K562 (cell line): ENCODE data around the gene AP1S3. TPM values are rescaled to one million over a fixed set of nuclear protein-coding genes. Genes with fewer than 3 reads are reported as not detected.

Experiments used
- ATAC-seq: fragments of 200-7000 bp; cut with Tn5 transposase; 3 replicates; pipeline ENCODE4 v1.9.1; 2020; ENCODE audit warnings: moderate library complexity
- BruUV-seq: library from RNA; stranded (reverse); fragments of 400-500 nt; replicated peaks from 2 replicates; lab custom pipeline; 2021; lab: Mats Ljungman, UMichigan
- CTCF ChIA-PET: fragments of 300-600 bp; formaldehyde crosslinking; extraction: SDS; loops from one replicate; lab custom pipeline; 2021; ENCODE audit warnings: low intra/inter-chr PET ratio; lab: Yijun Ruan, JAX
- POLR2A ChIA-PET: fragments of 300-600, 350-650 bp; sonication (Branson Sonifier 250); formaldehyde crosslinking; extraction: SDS; loops from one replicate; lab custom pipeline; 2021; ENCODE audit warnings: antibody characterized with exemption, inconsistent platforms; lab: Yijun Ruan, JAX
- DNase-seq, 4 experiments: peaks; one replicate each; pipeline versions ENCODE4 v3.0.0 to v3.0.0-alpha.2; 2011 to 2018; ENCODE audit warnings: low spot score in 3 of 4, mixed read lengths in 3 of 4; ENCODE audit errors: extremely low read depth in 1 of 4
- FAIRE-seq: peaks from 2 replicates; lab custom pipeline; 2011; peaks lifted over from hg19 to GRCh38; lab: Jason Lieb, UNC
- H2AFZ ChIP-seq: 2 replicates; pipeline ENCODE4 v1.6.0; 2011; ENCODE audit warnings: low read depth, low read length, control low read depth, inconsistent platforms
- H3K27ac ChIP-seq: fragments of 200-600 bp; 3 replicates; pipeline ENCODE4 v1.8.0; 2011; ENCODE audit warnings: low read depth, mild to moderate bottlenecking, control low read depth, inconsistent platforms, low read length, moderate library complexity, mixed read lengths; ENCODE audit errors: extremely low read depth
- H3K27me3 ChIP-seq, 2 experiments: fragments of 300-600 bp in 1 of 2; 2 replicates in 1 of 2; 3 replicates in 1 of 2; pipeline versions ENCODE4 v1.6.0 to v1.8.0; 2011; ENCODE audit warnings: inconsistent platforms in 2 of 2, low read length in 2 of 2, mild to moderate bottlenecking in 1 of 2, mixed read lengths in 1 of 2, moderate library complexity in 1 of 2; ENCODE audit not compliant: control insufficient read depth in 2 of 2, insufficient read depth in 2 of 2
- H3K36me3 ChIP-seq: fragments of 300-600 bp; 3 replicates; pipeline ENCODE4 v1.8.0; 2011; ENCODE audit warnings: mild to moderate bottlenecking, low read length, inconsistent platforms; ENCODE audit not compliant: control insufficient read depth, insufficient read depth
- H3K4me1 ChIP-seq, 2 experiments: fragments of 200-600 bp in 1 of 2; replicated peaks in 1 of 2; 2 replicates in 1 of 2; 3 replicates in 1 of 2; pipeline versions ENCODE4 v1.5.1 to v1.8.0; 2011; ENCODE audit warnings: inconsistent platforms in 2 of 2, low read length in 2 of 2, mild to moderate bottlenecking in 1 of 2, mixed read lengths in 1 of 2, moderate library complexity in 1 of 2; ENCODE audit not compliant: control insufficient read depth in 2 of 2, insufficient read depth in 2 of 2
- H3K4me2 ChIP-seq: 2 replicates; pipeline ENCODE4 v1.6.1; 2011; ENCODE audit warnings: low read length, control low read depth, inconsistent platforms, mixed read lengths; ENCODE audit not compliant: insufficient read depth
- H3K4me3 ChIP-seq: fragments of 200-600 bp; sonication (generic), shearing (Covaris generic); 2 replicates; pipeline ENCODE4 v1.5.1; 2016; ENCODE audit warnings: control low read depth, inconsistent platforms
- H3K79me2 ChIP-seq: fragments of 200-600 bp; 3 replicates; pipeline ENCODE4 v1.8.0; 2011; ENCODE audit warnings: low read length, inconsistent platforms; ENCODE audit not compliant: control insufficient read depth, insufficient read depth
- H3K9ac ChIP-seq, 2 experiments: 2 replicates each; pipeline versions ENCODE4 v1.6.0 to v1.6.1; 2011; ENCODE audit warnings: low read depth in 2 of 2, low read length in 2 of 2, control low read depth in 1 of 2, inconsistent platforms in 1 of 2, mild to moderate bottlenecking in 1 of 2, mixed read lengths in 1 of 2; ENCODE audit not compliant: insufficient read depth in 1 of 2
- H3K9me1 ChIP-seq: one replicate; pipeline ENCODE4 v1.6.0; 2011; ENCODE audit warnings: inconsistent platforms, mild to moderate bottlenecking, low read length, moderate library complexity; ENCODE audit not compliant: control insufficient read depth, insufficient read depth
- H3K9me3 ChIP-seq: replicated peaks from 2 replicates; pipeline ENCODE4 v1.5.1; 2011; ENCODE audit warnings: low read depth, low read length, inconsistent platforms; ENCODE audit not compliant: control insufficient read depth, insufficient read depth
- H4K20me1 ChIP-seq: replicated peaks from 2 replicates; pipeline ENCODE4 v1.6.1; 2011; ENCODE audit warnings: low read length, inconsistent platforms, mixed read lengths; ENCODE audit not compliant: control insufficient read depth, insufficient read depth
- ARNT ChIP-seq, 2 experiments: fragments of 450-650 bp; IDR thresholded peaks; 2 replicates each; pipeline ENCODE4 v1.6.1; 2016; ENCODE audit warnings: mild to moderate bottlenecking in 1 of 2
- ATF3 ChIP-seq, 2 experiments: fragments of 450-650 bp in 1 of 2; sonication (generic) in 1 of 2; formaldehyde crosslinking in 1 of 2; IDR thresholded peaks in 1 of 2; conservative IDR thresholded peaks in 1 of 2; 2 replicates each; pipeline versions ENCODE4 v1.6.1 to v1.8.1; 2016 to 2023; ENCODE audit warnings: mild to moderate bottlenecking in 2 of 2, moderate library complexity in 2 of 2, inconsistent platforms in 1 of 2, missing genetic modification reagents in 1 of 2
- CXXC5 ChIP-seq: fragments of 250-450 bp; sonication (Bioruptor Pico); IDR thresholded peaks from 2 replicates; pipeline ENCODE4 v1.8.0; 2022; ENCODE audit warnings: inconsistent platforms, mild to moderate bottlenecking, moderate library complexity
- RERE ChIP-seq: sonication (generic); formaldehyde crosslinking; IDR thresholded peaks from 2 replicates; pipeline ENCODE4 v1.8.0; 2023; ENCODE audit warnings: missing genetic modification reagents, mild to moderate bottlenecking, borderline replicate concordance
- ZNF644 ChIP-seq: fragments of 200-800 bp; sonication (Bioruptor generic); IDR thresholded peaks from 2 replicates; pipeline ENCODE4 v1.6.1; 2016; ENCODE audit warnings: low read depth, missing genetic modification characterization, missing compliant biosample characterization
- ZNF655 ChIP-seq: fragments of 250-450 bp; sonication (Bioruptor Pico); IDR thresholded peaks from 2 replicates; pipeline ENCODE4 v1.5.0; 2021
- ZNF77 ChIP-seq: fragments of 250-450 bp; sonication (Bioruptor Pico); IDR thresholded peaks from 2 replicates; pipeline ENCODE4 v1.5.0; 2020
- WGBS: fragments of 100-300 bp; shearing (Covaris generic); methylation state at CpG from one replicate; pipeline ENCODE4 v1.1.6; 2016; ENCODE audit warnings: low coverage, mixed read lengths; ENCODE audit not compliant: insufficient coverage; ENCODE audit errors: missing lambda C conversion rate; 5-methylcytosine and 5-hydroxymethylcytosine counted together
- in situ Hi-C: fragments of 300-500 bp; cut with MboI; formaldehyde crosslinking; loops from 4 replicates; pipeline ENCODE4 v1.15.0; 2018; ENCODE audit warnings: inconsistent platforms, mixed read lengths
- intact Hi-C: fragments of 100-400 bp; cut with micrococcal nuclease; formaldehyde crosslinking; loops from 2 replicates; pipeline ENCODE4 v1.14.2; 2022
- polyA plus RNA-seq, 8 experiments: library from polyadenylated mRNA; depleted of rRNA in 4 of 8; stranded (reverse) in 5 of 8; unstranded in 3 of 8; fragments of >200 nt; fragmentation: Nextera tagmentation in 2 of 8; fragmentation: Illumina TruSeq in 1 of 8; extraction: Ambion mirVana in 2 of 8; extraction: Trizol in 1 of 8; gene quantifications; 2 replicates each; pipeline versions ENCODE4 v1.2.1 to v1.2.3, GENCODE V29; 2011 to 2014; ENCODE audit warnings: inconsistent platforms in 1 of 8, missing spikeins in 1 of 8
- total RNA-seq, 7 experiments: library from RNA; depleted of rRNA in 6 of 7; stranded (reverse); fragments of >200 nt in 6 of 7; fragmentation: Illumina TruSeq in 2 of 7; extraction: Trizol in 2 of 7; gene quantifications; 2 replicates each; pipeline versions ENCODE4 v1.2.1 to v1.2.3, GENCODE V29; 2011 to 2021; ENCODE audit warnings: low replicate concordance in 1 of 7

AP1S3 gene
- total and polyA plus RNA-seq, 9 of the 15 experiments (the other 6 are each of a cell fraction or from before 2014, with no cell fraction given), result 0.50 to 3.8 (median 2.1) TPM

GRCh38 chr2:223781560-223781959 is 55.8 kb downstream of the AP1S3 start:
- intact Hi-C loops, result no loop called here
- FAIRE-seq, result no peak
- WGBS, result 29% methylated on average over 3 of the region's 3 CpGs

GRCh38 chr2:223779877-223780276 is 57.5 kb downstream of the AP1S3 start:
- Histone ChIP-seq H3K27me3 (peaks cover 0 to 12% of the 10 kb centered on the region in 2 experiments; a peak in 1 of 5 replicates), H3K79me2 (no peaks in the 10 kb centered on the region), H3K4me3 (no peak overlapping the region), H4K20me1 (no peaks in the 10 kb centered on the region), H3K9ac (no peak overlapping the region), H3K4me2 (no peak overlapping the region), H3K4me1 (no peaks in the 10 kb centered on the region; a peak in 1 of 5 replicates), H3K36me3 (no peaks in the 10 kb centered on the region), H3K27ac (no peak overlapping the region), H2AFZ (no peak overlapping the region), H3K9me1 (no peaks in the 10 kb centered on the region), H3K9me3 (no peaks in the 10 kb centered on the region)
- CTCF ChIA-PET, result no interaction called here
- WGBS, result 17% methylated on average over 7 of the region's 7 CpGs
- peak; percentile 83 for ATAC-seq
- DNase-seq, result peak; percentile 17 to 52 (median 33)
- POLR2A ChIA-PET, result no interaction called here
- BruUV-seq, result no TSS peak
- FAIRE-seq, result peak; percentile 29
- in situ Hi-C loops (no loop called here), intact Hi-C loops (no loop called here)
- no peak for TF ChIP-seq ZNF77 (CRISPR knock-in tag)
- no peak for TF ChIP-seq ZNF655 (CRISPR knock-in tag)
- TF ChIP-seq ARNT (IDR thresholded peaks at IDR 0.05), result no peak
- no peak for TF ChIP-seq RERE
- TF ChIP-seq ZNF644 (tag), result no peak

More at GRCh38 chr2:223781560-223781959, 55.8 kb downstream of the AP1S3 start:
- ChIA-PET CTCF (no interaction called here), POLR2A (no interaction called here)
- H4K20me1 ChIP-seq, result no peaks in the 10 kb centered on the region
- TF ChIP-seq ATF3 (IDR thresholded peaks at IDR 0.05) (peak; percentile 31; the same call in 1 of the 2 replicates), ATF3 (CRISPR knock-in tag; conservative IDR thresholded peaks at IDR 0.05) (no peak), CXXC5 (CRISPR knock-in tag) (no peak)
- no peaks in the 10 kb centered on the region for H3K36me3 ChIP-seq
- H3K9me3 ChIP-seq, result no peaks in the 10 kb centered on the region
- DNase-seq, result no peak
- H3K4me1 ChIP-seq, result no peaks in the 10 kb centered on the region; a peak in 1 of 5 replicates
- H3K9me1 ChIP-seq, result no peaks in the 10 kb centered on the region
- peaks cover 0 to 12% of the 10 kb centered on the region in 2 experiments; a peak in 1 of 5 replicates for H3K27me3 ChIP-seq
- no peaks in the 10 kb centered on the region for H3K79me2 ChIP-seq
- in situ Hi-C loops, result no loop called here
- no peak overlapping the region for H3K27ac ChIP-seq
- H3K4me2 ChIP-seq, result no peak overlapping the region
- H3K4me3 ChIP-seq, result no peak overlapping the region
- H3K9ac ChIP-seq, result no peak overlapping the region
- no peak overlapping the region for H2AFZ ChIP-seq
- no peak for ATAC-seq
- BruUV-seq, result no TSS peak
